ENCODE results near the gene MBL2.

MBL2 gene

DNA sequence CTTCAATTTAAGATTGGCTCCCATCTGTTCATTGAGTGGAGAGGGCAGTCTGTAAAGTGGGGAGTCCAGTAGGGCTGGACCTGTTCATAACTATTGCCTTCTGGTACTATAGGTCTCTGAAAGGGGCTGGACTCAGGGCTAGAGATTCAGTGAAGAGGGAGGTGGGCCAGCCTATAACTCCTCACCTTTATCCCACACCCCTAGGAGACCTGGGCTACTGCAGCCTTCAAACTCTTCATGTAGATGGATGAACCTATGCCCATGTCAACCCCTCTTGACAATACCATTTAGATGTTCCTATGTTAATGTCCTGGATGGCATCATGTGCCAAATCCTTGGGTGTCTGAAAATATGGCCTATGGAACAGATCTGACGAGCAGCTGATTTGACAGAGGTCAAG, 22.0 kb downstream of the MBL2 start:
- POLR2A ChIA-PET: no interaction called here
- CTCF ChIA-PET: interaction anchor here (1.9 kb wide), 1 partner anchor 9 kb away, joined by 9 read pairs; no protein-coding TSS in a partner anchor
- no peak overlapping the region for H3K4me3 ChIP-seq (ENCODE audit: low read depth, low read length)
- H3K27ac ChIP-seq (ENCODE audit: extremely low read depth, low read depth, low read length): no peak overlapping the region
- TF ChIP-seq ZNF585B (tag by site-specific recombination; IDR thresholded peaks at IDR 0.05): no peak
- TF ChIP-seq, protein P1, sequence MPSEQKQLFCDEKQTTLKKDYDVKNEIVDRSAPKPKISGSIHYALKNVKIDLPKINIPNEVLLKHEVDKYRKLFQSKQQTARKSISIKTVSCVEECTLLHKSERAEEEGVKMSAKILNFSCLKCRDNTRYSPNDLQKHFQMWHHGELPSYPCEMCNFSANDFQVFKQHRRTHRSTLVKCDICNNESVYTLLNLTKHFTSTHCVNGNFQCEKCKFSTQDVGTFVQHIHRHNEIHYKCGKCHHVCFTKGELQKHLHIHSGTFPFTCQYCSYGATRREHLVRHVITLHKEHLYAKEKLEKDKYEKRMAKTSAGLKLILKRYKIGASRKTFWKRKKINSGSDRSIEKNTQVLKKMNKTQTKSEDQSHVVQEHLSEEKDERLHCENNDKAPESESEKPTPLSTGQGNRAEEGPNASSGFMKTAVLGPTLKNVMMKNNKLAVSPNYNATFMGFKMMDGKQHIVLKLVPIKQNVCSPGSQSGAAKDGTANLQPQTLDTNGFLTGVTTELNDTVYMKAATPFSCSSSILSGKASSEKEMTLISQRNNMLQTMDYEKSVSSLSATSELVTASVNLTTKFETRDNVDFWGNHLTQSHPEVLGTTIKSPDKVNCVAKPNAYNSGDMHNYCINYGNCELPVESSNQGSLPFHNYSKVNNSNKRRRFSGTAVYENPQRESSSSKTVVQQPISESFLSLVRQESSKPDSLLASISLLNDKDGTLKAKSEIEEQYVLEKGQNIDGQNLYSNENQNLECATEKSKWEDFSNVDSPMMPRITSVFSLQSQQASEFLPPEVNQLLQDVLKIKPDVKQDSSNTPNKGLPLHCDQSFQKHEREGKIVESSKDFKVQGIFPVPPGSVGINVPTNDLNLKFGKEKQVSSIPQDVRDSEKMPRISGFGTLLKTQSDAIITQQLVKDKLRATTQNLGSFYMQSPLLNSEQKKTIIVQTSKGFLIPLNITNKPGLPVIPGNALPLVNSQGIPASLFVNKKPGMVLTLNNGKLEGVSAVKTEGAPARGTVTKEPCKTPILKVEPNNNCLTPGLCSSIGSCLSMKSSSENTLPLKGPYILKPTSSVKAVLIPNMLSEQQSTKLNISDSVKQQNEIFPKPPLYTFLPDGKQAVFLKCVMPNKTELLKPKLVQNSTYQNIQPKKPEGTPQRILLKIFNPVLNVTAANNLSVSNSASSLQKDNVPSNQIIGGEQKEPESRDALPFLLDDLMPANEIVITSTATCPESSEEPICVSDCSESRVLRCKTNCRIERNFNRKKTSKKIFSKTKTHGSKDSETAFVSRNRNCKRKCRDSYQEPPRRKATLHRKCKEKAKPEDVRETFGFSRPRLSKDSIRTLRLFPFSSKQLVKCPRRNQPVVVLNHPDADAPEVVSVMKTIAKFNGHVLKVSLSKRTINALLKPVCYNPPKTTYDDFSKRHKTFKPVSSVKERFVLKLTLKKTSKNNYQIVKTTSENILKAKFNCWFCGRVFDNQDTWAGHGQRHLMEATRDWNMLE (tag by site-specific recombination; conservative IDR thresholded peaks at IDR 0.05; ENCODE audit: low read depth): no peak
- no peak for TF ChIP-seq ZNF549 (tag by site-specific recombination; IDR thresholded peaks at IDR 0.05)
- H3K4me1 ChIP-seq (ENCODE audit: control insufficient read depth, insufficient read depth, low read length): no peaks in the 10 kb centered on the region
- no peaks in the 10 kb centered on the region for H3K36me3 ChIP-seq (ENCODE audit: control insufficient read depth in 2 of 2, insufficient read depth in 1 of 2, low read length in 2 of 2)
- H3K9me3 ChIP-seq (ENCODE audit: control insufficient read depth, insufficient read depth, low read depth, low read length): no peaks in the 10 kb centered on the region

DNA sequence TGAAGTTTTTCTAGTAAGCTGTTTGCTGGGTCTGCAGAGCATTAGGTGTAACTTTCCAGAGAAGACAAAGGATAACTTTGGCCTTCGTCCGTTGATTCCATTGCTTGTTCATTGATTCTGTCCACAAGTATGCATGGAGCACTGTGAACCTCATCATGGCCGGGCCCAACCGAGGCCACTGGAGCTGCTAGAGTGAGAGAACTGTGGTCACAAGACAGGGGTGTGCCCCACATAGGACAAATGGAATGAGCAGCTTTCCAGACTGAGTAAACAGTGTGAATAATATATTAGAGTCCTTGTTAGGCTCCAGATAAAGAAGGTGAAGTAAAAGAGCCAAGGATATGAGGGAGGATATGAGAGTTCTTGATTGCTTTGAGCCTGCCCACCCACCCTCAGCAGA, 24.9 kb downstream of the MBL2 start:
- ChIA-PET POLR2A (no interaction called here), CTCF (interaction anchor here (0.6 to 3.2 kb wide), 3 partner anchors 32 to 440 kb away, joined by 3 to 20 read pairs (median 3); no protein-coding TSS in a partner anchor)
- Histone ChIP-seq H3K9me3 (ENCODE audit: control insufficient read depth, insufficient read depth, low read depth, low read length) (no peaks in the 10 kb centered on the region), H3K27ac (ENCODE audit: extremely low read depth, low read depth, low read length) (no peak overlapping the region), H3K4me1 (ENCODE audit: control insufficient read depth, insufficient read depth, low read length) (no peaks in the 10 kb centered on the region), H3K36me3 (ENCODE audit: control insufficient read depth in 2 of 2, insufficient read depth in 1 of 2, low read length in 2 of 2) (no peaks in the 10 kb centered on the region), H3K4me3 (ENCODE audit: low read depth, low read length) (no peak overlapping the region)
- TF ChIP-seq ZNF416 (tag by site-specific recombination; IDR thresholded peaks at IDR 0.05) (no peak), OVOL3 (tag by site-specific recombination; IDR thresholded peaks at IDR 0.05) (no peak), ZNF768 (tag by site-specific recombination; IDR thresholded peaks at IDR 0.05) (no peak)

- ChIA-PET CTCF (interaction anchor here (3.2 kb wide), 1 partner anchor 33 kb away, joined by 20 read pairs; no protein-coding TSS in a partner anchor), POLR2A (no interaction called here)
- Histone ChIP-seq H3K4me1 (ENCODE audit: control insufficient read depth, insufficient read depth, low read length) (no peaks in the 10 kb centered on the region), H3K36me3 (ENCODE audit: control insufficient read depth in 2 of 2, insufficient read depth in 1 of 2, low read length in 2 of 2) (no peaks in the 10 kb centered on the region), H3K9me3 (ENCODE audit: control insufficient read depth, insufficient read depth, low read depth, low read length) (no peaks in the 10 kb centered on the region), H3K4me3 (ENCODE audit: low read depth, low read length) (no peak overlapping the region), H3K27ac (ENCODE audit: extremely low read depth, low read depth, low read length) (no peak overlapping the region)
- TF ChIP-seq ZNF121 (tag by site-specific recombination; IDR thresholded peaks at IDR 0.05): no peak
- TF ChIP-seq ZFP37 (tag by site-specific recombination; IDR thresholded peaks at IDR 0.05): no peak
- no peak for TF ChIP-seq ZNF548 (tag by site-specific recombination; IDR thresholded peaks at IDR 0.05)
- TF ChIP-seq, protein P2, sequence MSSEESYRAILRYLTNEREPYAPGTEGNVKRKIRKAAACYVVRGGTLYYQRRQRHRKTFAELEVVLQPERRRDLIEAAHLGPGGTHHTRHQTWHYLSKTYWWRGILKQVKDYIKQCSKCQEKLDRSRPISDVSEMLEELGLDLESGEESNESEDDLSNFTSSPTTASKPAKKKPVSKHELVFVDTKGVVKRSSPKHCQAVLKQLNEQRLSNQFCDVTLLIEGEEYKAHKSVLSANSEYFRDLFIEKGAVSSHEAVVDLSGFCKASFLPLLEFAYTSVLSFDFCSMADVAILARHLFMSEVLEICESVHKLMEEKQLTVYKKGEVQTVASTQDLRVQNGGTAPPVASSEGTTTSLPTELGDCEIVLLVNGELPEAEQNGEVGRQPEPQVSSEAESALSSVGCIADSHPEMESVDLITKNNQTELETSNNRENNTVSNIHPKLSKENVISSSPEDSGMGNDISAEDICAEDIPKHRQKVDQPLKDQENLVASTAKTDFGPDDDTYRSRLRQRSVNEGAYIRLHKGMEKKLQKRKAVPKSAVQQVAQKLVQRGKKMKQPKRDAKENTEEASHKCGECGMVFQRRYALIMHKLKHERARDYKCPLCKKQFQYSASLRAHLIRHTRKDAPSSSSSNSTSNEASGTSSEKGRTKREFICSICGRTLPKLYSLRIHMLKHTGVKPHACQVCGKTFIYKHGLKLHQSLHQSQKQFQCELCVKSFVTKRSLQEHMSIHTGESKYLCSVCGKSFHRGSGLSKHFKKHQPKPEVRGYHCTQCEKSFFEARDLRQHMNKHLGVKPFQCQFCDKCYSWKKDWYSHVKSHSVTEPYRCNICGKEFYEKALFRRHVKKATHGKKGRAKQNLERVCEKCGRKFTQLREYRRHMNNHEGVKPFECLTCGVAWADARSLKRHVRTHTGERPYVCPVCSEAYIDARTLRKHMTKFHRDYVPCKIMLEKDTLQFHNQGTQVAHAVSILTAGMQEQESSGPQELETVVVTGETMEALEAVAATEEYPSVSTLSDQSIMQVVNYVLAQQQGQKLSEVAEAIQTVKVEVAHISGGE (tag by site-specific recombination; conservative IDR thresholded peaks at IDR 0.05; ENCODE audit: low read depth): no peak
- TF ChIP-seq ZNF426 (tag by site-specific recombination; IDR thresholded peaks at IDR 0.05): no peak
- no peak for TF ChIP-seq ZNF391 (tag by site-specific recombination; IDR thresholded peaks at IDR 0.05; ENCODE audit: borderline replicate concordance, low read depth)
- TF ChIP-seq RBAK (tag by site-specific recombination; IDR thresholded peaks at IDR 0.05): no peak
- no peak for TF ChIP-seq ZNF19 (tag by site-specific recombination; IDR thresholded peaks at IDR 0.05; ENCODE audit: low read depth)
- no peak for TF ChIP-seq ZSCAN4 (tag by site-specific recombination; IDR thresholded peaks at IDR 0.05)
- TF ChIP-seq ZNF302 (tag by site-specific recombination; IDR thresholded peaks at IDR 0.05; ENCODE audit: low read depth): no peak
- no peak for TF ChIP-seq ZNF510 (tag by site-specific recombination; IDR thresholded peaks at IDR 0.05; ENCODE audit: insufficient replicate concordance)
- no peak for TF ChIP-seq ZNF311 (tag by site-specific recombination; IDR thresholded peaks at IDR 0.05; ENCODE audit: borderline replicate concordance)
- no peak for TF ChIP-seq ZIC2 (tag by site-specific recombination; IDR thresholded peaks at IDR 0.05)
- no peak for TF ChIP-seq ZNF341 (tag by site-specific recombination; IDR thresholded peaks at IDR 0.05; ENCODE audit: low read depth)
- no peak for TF ChIP-seq ZNF324 (tag by site-specific recombination; IDR thresholded peaks at IDR 0.05)
- no peak for TF ChIP-seq ZNF677 (tag by site-specific recombination; IDR thresholded peaks at IDR 0.05)
- no peak for TF ChIP-seq ZNF623 (tag by site-specific recombination; IDR thresholded peaks at IDR 0.05)
Observed at GRCh38 chr10:52746169-52746568, 26.4 kb downstream of the MBL2 start.

All from HEK293 (cell line).